ENCODE data around the gene ABCD3. TPM values are rescaled to one million over a fixed set of nuclear protein-coding genes. Genes with fewer than 3 reads are reported as not detected.

ABCD3 gene
- total and polyA plus RNA-seq, 2 of the 13 experiments (the other 11 are each of a cell fraction or from before 2014, with no cell fraction given) = 27.5 to 166 TPM

GRCh38 chr1:94537254-94537653, 119.1 kb downstream of the ABCD3 start:
- H3K4me1 ChIP-seq (ENCODE audit: insufficient read depth, low read length) = peaks cover 60% of the 10 kb centered on the region
- no peak overlapping the region for H3K4me2 ChIP-seq (ENCODE audit: low read depth, low read length)
- FAIRE-seq (no peak), ATAC-seq (no peak), DNase-seq (ENCODE audit: low spot score) (no peak)
- H2AFZ ChIP-seq (ENCODE audit: low read length) = no peak overlapping the region
- no TSS peak for BruUV-seq (replicated peaks)
- ChIA-PET POLR2A (no interaction called here), CTCF (ENCODE audit: low intra/inter-chr PET ratio, low total read pairs) (no interaction called here)
- 87% methylated on average over 6 of the region's 6 CpGs for WGBS (ENCODE audit: low lambda C conversion rate)
- H3K27ac ChIP-seq (ENCODE audit: extremely low read length, insufficient read depth, low read length) = no peak overlapping the region
- H3K79me2 ChIP-seq (ENCODE audit: insufficient read depth, low read length) = peaks cover 4% of the 10 kb centered on the region
- no peaks in the 10 kb centered on the region for H3K27me3 ChIP-seq (ENCODE audit: control insufficient read depth in 1 of 2, insufficient read depth in 2 of 2, low read length in 2 of 2)
- in situ Hi-C loops (cut with HindIII; ENCODE audit: extremely low pct_ligation_motif_present, low pct_unique_long_range_greater_than_20kb) (loop anchor here (25.0 kb wide), 1 partner anchor 500 kb away; no protein-coding TSS in a partner anchor), intact Hi-C loops (cut with micrococcal nuclease; ENCODE audit: unreplicated experiment) (no loop called here)
- H3K36me3 ChIP-seq (replicated peaks in 1 of 2; ENCODE audit: control insufficient read depth in 1 of 2, insufficient read depth in 2 of 2, low read length in 2 of 2) = peaks cover 0 to 19% of the 10 kb centered on the region in 2 experiments; a peak in 3 of 5 replicates
- H3K9ac ChIP-seq (ENCODE audit: insufficient read depth, low read depth, low read length) = no peak overlapping the region
- TF ChIP-seq CERS6 (CRISPR knock-in tag; IDR thresholded peaks at IDR 0.05) = no peak
- no peak for TF ChIP-seq ZNF878 (CRISPR knock-in tag; IDR thresholded peaks at IDR 0.05)
- TF ChIP-seq ZBED4 (CRISPR knock-in tag; IDR thresholded peaks at IDR 0.05; ENCODE audit: borderline replicate concordance) = no peak
- TF ChIP-seq RORA (CRISPR knock-in tag; IDR thresholded peaks at IDR 0.05) = no peak
- no peak for TF ChIP-seq FOXA3 (CRISPR knock-in tag; IDR thresholded peaks at IDR 0.05)
- TF ChIP-seq ZNF326 (CRISPR knock-in tag; IDR thresholded peaks at IDR 0.05; ENCODE audit: borderline replicate concordance) = no peak
- TF ChIP-seq CEBPZ (IDR thresholded peaks at IDR 0.05; ENCODE audit: low read length) = no peak
- TF ChIP-seq ARID2 (CRISPR knock-in tag; IDR thresholded peaks at IDR 0.05; ENCODE audit: borderline replicate concordance) = no peak
- no peak for TF ChIP-seq TRAFD1 (CRISPR knock-in tag; IDR thresholded peaks at IDR 0.05; ENCODE audit: borderline replicate concordance)
- H3K4me3 ChIP-seq (replicated peaks in 1 of 3; ENCODE audit: insufficient read depth in 1 of 3, low read depth in 2 of 3, low read length in 3 of 3) = no peak overlapping the region
- no peaks in the 10 kb centered on the region for H3K9me3 ChIP-seq (ENCODE audit: low read length)
- no peaks in the 10 kb centered on the region for H4K20me1 ChIP-seq (ENCODE audit: insufficient read depth, low read length)

All from HepG2 (cell line).